Chondrocyte (in vitro differentiated cells): ENCODE results near the gene PPP3CB. TPM values are rescaled to one million over a fixed set of nuclear protein-coding genes. Genes with fewer than 3 reads are reported as not detected.

Experiments
- DNase-seq: peaks from one replicate; pipeline ENCODE4 v3.0.0; 2021; ENCODE audit warnings: mixed read lengths, low spot score
- H3K27ac Mint-ChIP-seq: one replicate; pipeline ENCODE4 v1.8.0; 2021; ENCODE audit warnings: mild to moderate bottlenecking, moderate library complexity, mixed read lengths; ENCODE audit not compliant: unreplicated experiment
- H3K27me3 Mint-ChIP-seq: 2 replicates; pipeline ENCODE4 v1.8.0; 2021; ENCODE audit warnings: low read depth, mixed read lengths
- H3K36me3 Mint-ChIP-seq: 2 replicates; pipeline ENCODE4 v1.8.0; 2021; ENCODE audit warnings: low read depth, mixed read lengths
- H3K4me1 Mint-ChIP-seq: 2 replicates; pipeline ENCODE4 v1.8.0; 2021; ENCODE audit warnings: low read depth, mild to moderate bottlenecking, mixed read lengths
- H3K4me3 Mint-ChIP-seq: one replicate; pipeline ENCODE4 v1.8.0; 2021; ENCODE audit warnings: mild to moderate bottlenecking, moderate library complexity, mixed read lengths; ENCODE audit not compliant: unreplicated experiment
- H3K9me3 Mint-ChIP-seq: 2 replicates; pipeline ENCODE4 v1.8.0; 2021; ENCODE audit warnings: low read depth, mixed read lengths
- CTCF ChIP-seq: fragments of 200-600 bp; sonication (generic); IDR thresholded peaks from 2 replicates; pipeline ENCODE4 v1.5.0; 2021; ENCODE audit warnings: antibody characterized with exemption, mild to moderate bottlenecking, moderate library complexity
- total RNA-seq: library from RNA; stranded (reverse); gene quantifications from 3 replicates; pipeline ENCODE4 v1.2.1, GENCODE V29; 2021

The PPP3CB gene
- total RNA-seq, 1 donor from 2014 or later: 61.1 TPM

- DNase-seq: no peak
- no peak overlapping the region for H3K27ac Mint-ChIP-seq
- H3K4me3 Mint-ChIP-seq: no peak overlapping the region
- no peaks in the 10 kb centered on the region for H3K9me3 Mint-ChIP-seq
- no peaks in the 10 kb centered on the region for H3K36me3 Mint-ChIP-seq
- no peak for TF ChIP-seq CTCF
- peaks cover 38% of the 10 kb centered on the region for H3K4me1 Mint-ChIP-seq
- H3K27me3 Mint-ChIP-seq: no peaks in the 10 kb centered on the region
These were observed 1.8 kb upstream of the PPP3CB start for GRCh38 chr10:73497623-73498022.

GRCh38 chr10:73495226-73495883 is 469 bp downstream of the PPP3CB start:
- Mint-ChIP-seq H3K4me1 (peaks cover 38% of the 10 kb centered on the region), H3K27me3 (no peaks in the 10 kb centered on the region), H3K9me3 (no peaks in the 10 kb centered on the region), H3K27ac (peak overlapping the region; percentile 98), H3K4me3 (peak overlapping the region; percentile 98), H3K36me3 (no peaks in the 10 kb centered on the region)
- DNase-seq: peak; percentile 94
- TF ChIP-seq CTCF: no peak

GRCh38 chr10:73494877-73495225 is 973 bp downstream of the PPP3CB start:
- Mint-ChIP-seq H3K36me3 (no peaks in the 10 kb centered on the region), H3K4me1 (peaks cover 41% of the 10 kb centered on the region), H3K27me3 (no peaks in the 10 kb centered on the region), H3K4me3 (peak overlapping the region; percentile 98), H3K9me3 (no peaks in the 10 kb centered on the region), H3K27ac (peak overlapping the region; percentile 98)
- no peak for TF ChIP-seq CTCF
- no peak for DNase-seq

- H3K4me1 Mint-ChIP-seq: peaks cover 44% of the 10 kb centered on the region
- TF ChIP-seq CTCF: no peak
- H3K27me3 Mint-ChIP-seq: no peaks in the 10 kb centered on the region
- H3K27ac Mint-ChIP-seq: peak overlapping the region; percentile 74
- no peaks in the 10 kb centered on the region for H3K9me3 Mint-ChIP-seq
- no peak for DNase-seq
- H3K36me3 Mint-ChIP-seq: no peaks in the 10 kb centered on the region
- peak overlapping the region; percentile 62 for H3K4me3 Mint-ChIP-seq
These were observed 1.6 kb downstream of the PPP3CB start for GRCh38 chr10:73494213-73494612.

- H3K27me3 Mint-ChIP-seq: no peaks in the 10 kb centered on the region
- peaks cover 44% of the 10 kb centered on the region for H3K4me1 Mint-ChIP-seq
- DNase-seq: no peak
- H3K4me3 Mint-ChIP-seq: peak overlapping the region; percentile 62
- peak overlapping the region; percentile 74 for H3K27ac Mint-ChIP-seq
- peaks cover 2% of the 10 kb centered on the region for H3K36me3 Mint-ChIP-seq
- TF ChIP-seq CTCF: no peak
- H3K9me3 Mint-ChIP-seq: no peaks in the 10 kb centered on the region
These were observed 2.0 kb downstream of the PPP3CB start for GRCh38 chr10:73493781-73494180.
